Mesothelial cell of epicardium (in vitro differentiated cells): ENCODE results near the gene AGBL4. TPM values are rescaled to one million over a fixed set of nuclear protein-coding genes. Genes with fewer than 3 reads are reported as not detected.

Experiments
- DNase-seq, 2 experiments: peaks; one replicate each; pipeline ENCODE4 v3.0.0; 2021; ENCODE audit warnings: low spot score in 2 of 2; ENCODE audit not compliant: unreplicated experiment in 2 of 2
- H3K27ac Mint-ChIP-seq: 2 replicates; pipeline ENCODE4 v1.8.0; 2021; ENCODE audit warnings: mixed read lengths
- H3K27me3 Mint-ChIP-seq: 2 replicates; pipeline ENCODE4 v1.8.0; 2021; ENCODE audit warnings: low read depth, mixed read lengths
- H3K36me3 Mint-ChIP-seq: 2 replicates; pipeline ENCODE4 v1.8.0; 2021; ENCODE audit warnings: mixed read lengths
- H3K4me1 Mint-ChIP-seq: 2 replicates; pipeline ENCODE4 v1.8.0; 2021; ENCODE audit warnings: mixed read lengths
- H3K4me3 Mint-ChIP-seq: 2 replicates; pipeline ENCODE4 v1.8.0; 2021; ENCODE audit warnings: mild to moderate bottlenecking, moderate library complexity, mixed read lengths
- H3K9me3 Mint-ChIP-seq: 2 replicates; pipeline ENCODE4 v1.8.0; 2021; ENCODE audit warnings: mixed read lengths
- CTCF ChIP-seq: fragments of 200-600 bp; sonication (generic); IDR thresholded peaks from one replicate; pipeline ENCODE4 v1.5.0; 2021; ENCODE audit warnings: antibody characterized with exemption; ENCODE audit not compliant: unreplicated experiment
- total RNA-seq: library from RNA; stranded (reverse); gene quantifications from 3 replicates; pipeline ENCODE4 v1.2.1, GENCODE V29; 2021

AGBL4 gene
- total RNA-seq, 1 donor from 2014 or later = 0.42 TPM

- H3K4me3 Mint-ChIP-seq = no peak overlapping the region
- H3K27ac Mint-ChIP-seq = no peak overlapping the region
- H3K36me3 Mint-ChIP-seq = no peaks in the 10 kb centered on the region
- DNase-seq = no peak
- H3K27me3 Mint-ChIP-seq = no peaks in the 10 kb centered on the region
- H3K9me3 Mint-ChIP-seq = peaks cover 15% of the 10 kb centered on the region
- no peaks in the 10 kb centered on the region for H3K4me1 Mint-ChIP-seq
- TF ChIP-seq CTCF = no peak
Measured at GRCh38 chr1:48924099-48924498, 1099.7 kb downstream of the AGBL4 start.

GRCh38 chr1:48923116-48923515 is 1100.6 kb downstream of the AGBL4 start:
- peaks cover 13% of the 10 kb centered on the region for H3K9me3 Mint-ChIP-seq
- no peak for TF ChIP-seq CTCF
- H3K36me3 Mint-ChIP-seq = no peaks in the 10 kb centered on the region
- H3K4me1 Mint-ChIP-seq = no peaks in the 10 kb centered on the region
- DNase-seq = no peak
- H3K27me3 Mint-ChIP-seq = no peaks in the 10 kb centered on the region
- H3K27ac Mint-ChIP-seq = no peak overlapping the region
- no peak overlapping the region for H3K4me3 Mint-ChIP-seq

GRCh38 chr1:48920851-48921250 is 1102.9 kb downstream of the AGBL4 start:
- H3K4me3 Mint-ChIP-seq = no peak overlapping the region
- H3K36me3 Mint-ChIP-seq = no peaks in the 10 kb centered on the region
- DNase-seq = no peak
- no peak overlapping the region for H3K27ac Mint-ChIP-seq
- H3K27me3 Mint-ChIP-seq = no peaks in the 10 kb centered on the region
- no peak for TF ChIP-seq CTCF
- peaks cover 2% of the 10 kb centered on the region for H3K9me3 Mint-ChIP-seq
- no peaks in the 10 kb centered on the region for H3K4me1 Mint-ChIP-seq

GRCh38 chr1:48917901-48918603 is 1105.7 kb downstream of the AGBL4 start:
- H3K27ac Mint-ChIP-seq = no peak overlapping the region
- H3K36me3 Mint-ChIP-seq = no peaks in the 10 kb centered on the region
- no peaks in the 10 kb centered on the region for H3K4me1 Mint-ChIP-seq
- H3K27me3 Mint-ChIP-seq = no peaks in the 10 kb centered on the region
- no peak for TF ChIP-seq CTCF
- no peaks in the 10 kb centered on the region for H3K9me3 Mint-ChIP-seq
- no peak for DNase-seq
- H3K4me3 Mint-ChIP-seq = no peak overlapping the region

GRCh38 chr1:48917070-48917454 is 1106.7 kb downstream of the AGBL4 start:
- H3K4me3 Mint-ChIP-seq = no peak overlapping the region
- no peaks in the 10 kb centered on the region for H3K36me3 Mint-ChIP-seq
- no peak for TF ChIP-seq CTCF
- H3K27ac Mint-ChIP-seq = no peak overlapping the region
- H3K9me3 Mint-ChIP-seq = no peaks in the 10 kb centered on the region
- DNase-seq = no peak
- no peaks in the 10 kb centered on the region for H3K4me1 Mint-ChIP-seq
- H3K27me3 Mint-ChIP-seq = no peaks in the 10 kb centered on the region
